ENCODE data around the gene KLRC4.

DNA sequence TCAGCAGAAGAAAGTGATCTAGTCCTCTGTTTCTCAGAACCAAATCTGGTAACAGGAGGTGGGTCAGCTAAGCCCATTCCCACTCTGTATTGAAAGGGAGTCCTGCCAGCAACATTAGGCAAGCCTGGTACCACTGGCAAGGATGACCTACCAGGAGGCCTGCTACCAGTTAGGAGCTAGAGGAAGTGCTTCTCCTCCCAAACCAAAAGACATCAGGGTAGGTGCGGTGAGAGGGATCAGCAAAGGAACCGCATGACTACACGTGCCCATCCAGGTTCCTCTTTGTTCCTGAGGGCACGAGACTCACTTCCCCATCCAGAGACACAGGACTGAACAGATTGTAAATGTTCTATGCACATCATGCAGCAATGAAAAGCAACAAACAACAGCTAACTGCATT, 2.8 kb downstream of the KLRC4 start:
- TF ChIP-seq CTCF (IDR thresholded peaks at IDR 0.05), result no peak
- no peak for TF ChIP-seq ZBTB21 (CRISPR knock-in tag; IDR thresholded peaks at IDR 0.05; ENCODE audit: borderline replicate concordance)
- TF ChIP-seq JUN (CRISPR knock-in tag; IDR thresholded peaks at IDR 0.05), result no peak
- TF ChIP-seq, protein P1, sequence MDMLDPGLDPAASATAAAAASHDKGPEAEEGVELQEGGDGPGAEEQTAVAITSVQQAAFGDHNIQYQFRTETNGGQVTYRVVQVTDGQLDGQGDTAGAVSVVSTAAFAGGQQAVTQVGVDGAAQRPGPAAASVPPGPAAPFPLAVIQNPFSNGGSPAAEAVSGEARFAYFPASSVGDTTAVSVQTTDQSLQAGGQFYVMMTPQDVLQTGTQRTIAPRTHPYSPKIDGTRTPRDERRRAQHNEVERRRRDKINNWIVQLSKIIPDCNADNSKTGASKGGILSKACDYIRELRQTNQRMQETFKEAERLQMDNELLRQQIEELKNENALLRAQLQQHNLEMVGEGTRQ (CRISPR knock-in tag; IDR thresholded peaks at IDR 0.05), result no peak
- no peak for TF ChIP-seq IRF1 (CRISPR knock-in tag; IDR thresholded peaks at IDR 0.05)

Measured in WTC11 (cell line).